ENCODE measurements around the gene GATA2.
A peak's percentile ranks its signal among the peaks of the same experiment; 100 is the strongest.

The GATA2 gene

DNA sequence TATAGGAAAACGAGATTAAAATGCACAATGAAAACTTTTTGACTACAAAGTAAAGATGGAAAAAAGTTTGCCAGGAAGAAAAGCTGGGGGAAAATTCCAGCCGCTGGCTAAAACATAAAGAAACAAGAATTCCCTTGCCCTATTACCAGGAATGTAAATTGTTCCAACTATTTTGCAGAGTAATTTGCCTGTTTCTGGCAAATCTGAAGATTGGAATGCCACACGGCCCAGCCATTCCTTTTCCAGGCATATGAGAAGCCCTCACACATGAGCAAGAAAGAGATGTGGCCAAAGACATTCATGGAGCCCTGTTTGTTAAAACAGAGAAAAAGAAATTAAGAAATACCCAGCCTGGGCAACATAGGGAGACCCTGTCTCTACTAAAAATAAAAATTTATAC, 8.4 kb upstream of the GATA2 start:
- peak; percentile 66 for DNase-seq (ENCODE audit: low read depth)

GRCh38 chr3:128500556-128500955, 7.6 kb upstream of the GATA2 start:
- DNase-seq (ENCODE audit: low read depth), result no peak

DNA sequence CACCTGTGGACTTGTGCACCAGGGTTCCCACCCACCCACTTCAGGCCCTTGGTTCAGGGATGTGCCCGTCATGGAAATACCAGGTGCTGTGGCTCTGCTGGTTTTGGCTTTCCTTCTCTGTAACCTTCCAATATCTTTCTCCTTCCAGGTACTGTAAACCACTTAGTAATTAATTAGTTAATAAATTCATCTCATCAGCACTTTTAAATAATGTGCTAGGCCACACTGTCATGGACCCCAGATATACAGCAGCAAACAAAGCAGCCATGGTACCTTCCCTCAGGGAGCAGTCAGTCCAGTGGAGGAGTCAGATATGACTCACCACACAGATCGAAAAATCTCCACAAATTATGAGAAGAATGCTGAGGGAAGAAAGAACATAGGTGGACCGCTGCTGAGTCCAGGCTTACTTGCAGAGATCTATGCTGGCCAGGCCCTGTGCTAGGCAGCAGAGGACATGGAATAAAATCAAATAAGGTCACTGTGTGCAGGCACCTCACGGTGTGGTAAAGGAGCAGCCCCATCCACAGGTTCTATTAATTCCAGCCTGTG, 6.8 kb upstream of the GATA2 start:
- DNase-seq (ENCODE audit: low read depth), result peak; percentile 70

DNA sequence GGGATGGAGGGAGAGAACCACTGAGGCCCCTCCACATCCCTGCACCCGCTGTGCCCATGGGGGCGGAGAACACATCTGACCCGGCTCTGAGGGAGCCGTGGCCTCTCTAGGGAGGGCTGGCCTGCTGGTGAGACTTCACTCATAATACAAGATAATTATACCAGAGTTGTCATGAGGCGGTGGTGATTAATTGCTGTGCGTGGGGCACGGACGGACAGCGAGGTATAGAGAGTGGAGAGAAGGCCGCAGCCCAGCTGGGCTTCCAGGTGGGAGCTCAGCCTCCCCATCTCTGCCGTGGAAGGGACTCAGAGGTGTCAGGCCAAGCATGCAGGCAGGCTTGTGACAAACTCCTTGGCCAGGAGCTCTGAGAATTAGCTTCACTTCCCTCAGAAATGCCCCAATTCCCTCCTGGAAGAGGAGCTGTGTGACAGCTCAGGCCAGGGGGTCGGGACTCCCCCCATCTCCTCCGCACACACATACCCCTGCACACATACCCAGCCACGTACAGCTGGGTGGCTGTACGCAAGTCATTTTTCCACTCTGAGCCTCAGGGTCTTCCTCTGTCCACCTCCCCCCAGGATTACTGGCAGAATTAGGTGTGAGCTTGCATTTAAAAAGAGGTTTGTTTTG, 6.0 kb upstream of the GATA2 start:
- DNase-seq (ENCODE audit: low read depth), result no peak

DNA sequence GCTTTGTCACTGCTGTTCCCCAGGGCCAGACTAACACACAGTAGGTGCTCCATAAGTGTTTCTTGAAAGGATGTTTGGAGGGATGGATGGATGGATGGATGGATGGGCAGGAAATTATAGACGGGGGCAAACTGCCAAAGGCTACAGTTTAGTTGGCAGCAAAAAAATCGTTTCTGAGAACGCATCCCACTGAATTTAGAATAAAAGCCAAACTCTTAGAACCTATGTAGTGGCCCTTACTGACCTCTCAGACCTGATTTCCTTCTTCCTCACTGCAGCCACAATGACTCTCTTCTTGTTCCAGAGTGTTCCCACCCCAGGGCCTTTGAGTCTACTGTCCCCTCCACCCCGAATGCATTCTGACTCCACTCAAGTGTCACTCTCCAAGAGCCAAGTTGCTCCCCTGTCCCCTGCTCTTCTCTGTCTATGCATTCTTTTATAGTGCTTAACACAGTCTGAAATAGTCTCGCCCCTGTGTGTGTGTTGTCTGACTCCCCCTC, 5.2 kb upstream of the GATA2 start:
- DNase-seq (ENCODE audit: low read depth), result peak; percentile 8

DNA sequence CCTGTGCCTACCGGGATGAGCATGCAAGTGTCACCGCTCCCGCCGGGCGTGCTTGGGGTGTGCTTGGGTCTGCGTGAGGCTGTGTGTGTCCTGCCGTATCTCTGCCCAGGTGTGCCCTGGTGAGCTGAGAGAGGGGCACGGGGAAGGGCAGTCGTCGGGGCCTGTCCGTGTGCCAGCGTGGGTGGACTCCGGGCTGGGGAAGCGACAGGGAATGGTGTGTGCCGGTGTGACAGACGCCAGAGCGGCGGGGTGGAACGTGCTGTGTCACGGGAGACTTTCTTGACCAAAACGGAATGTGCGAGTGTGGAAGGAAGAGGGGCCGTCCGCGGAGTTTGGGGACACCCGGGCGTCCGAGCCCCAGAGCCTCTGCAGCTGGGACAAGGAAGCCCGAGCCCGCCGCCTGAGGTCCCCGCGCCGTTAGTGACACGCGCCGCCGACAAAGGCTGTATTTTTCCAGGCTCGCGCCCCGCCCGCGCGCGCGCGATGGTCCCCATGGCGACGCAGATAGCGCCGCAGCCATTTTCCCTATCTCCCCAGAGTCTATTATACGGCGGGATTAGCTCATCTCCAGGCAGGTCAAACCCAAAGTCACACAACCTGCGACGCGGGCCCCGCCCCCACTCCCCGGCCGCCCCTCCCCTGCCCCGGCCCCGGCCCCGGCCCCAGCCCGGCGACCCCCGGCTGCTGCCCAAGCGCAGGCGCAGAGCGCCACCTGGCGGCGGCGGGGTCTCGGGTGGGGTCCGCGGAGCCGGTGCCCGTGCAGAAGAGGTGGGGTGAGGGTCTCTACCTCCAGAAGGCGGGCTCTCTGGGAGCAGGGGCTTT, 4.5 kb upstream of the GATA2 start:
- peak; percentile 67 for DNase-seq (ENCODE audit: low read depth)

- peak; percentile 13 for DNase-seq (ENCODE audit: low read depth)
Observed at GRCh38 chr3:128496602-128497304, 3.8 kb upstream of the GATA2 start.

- no peak for DNase-seq (ENCODE audit: low read depth)
Observed at GRCh38 chr3:128496019-128496601, 3.1 kb upstream of the GATA2 start.

- no peak for DNase-seq (ENCODE audit: low read depth)
Observed at GRCh38 chr3:128495435-128495970, 2.5 kb upstream of the GATA2 start.

DNA sequence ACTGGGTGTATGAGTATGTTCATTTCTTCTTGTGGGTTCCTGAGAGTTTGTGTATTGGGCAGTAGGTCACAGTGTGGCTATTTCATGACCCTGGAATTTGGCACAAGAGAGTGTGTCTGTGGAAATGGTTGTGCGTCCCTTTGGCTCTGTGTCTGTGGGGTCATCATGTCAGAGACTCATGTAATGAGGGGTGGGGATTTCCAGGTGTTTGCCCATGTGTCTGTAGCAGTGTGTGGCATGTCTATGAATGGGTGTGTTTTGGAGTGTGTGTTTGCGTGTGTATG, 1.3 kb upstream of the GATA2 start:
- DNase-seq (ENCODE audit: low read depth), result no peak

DNA sequence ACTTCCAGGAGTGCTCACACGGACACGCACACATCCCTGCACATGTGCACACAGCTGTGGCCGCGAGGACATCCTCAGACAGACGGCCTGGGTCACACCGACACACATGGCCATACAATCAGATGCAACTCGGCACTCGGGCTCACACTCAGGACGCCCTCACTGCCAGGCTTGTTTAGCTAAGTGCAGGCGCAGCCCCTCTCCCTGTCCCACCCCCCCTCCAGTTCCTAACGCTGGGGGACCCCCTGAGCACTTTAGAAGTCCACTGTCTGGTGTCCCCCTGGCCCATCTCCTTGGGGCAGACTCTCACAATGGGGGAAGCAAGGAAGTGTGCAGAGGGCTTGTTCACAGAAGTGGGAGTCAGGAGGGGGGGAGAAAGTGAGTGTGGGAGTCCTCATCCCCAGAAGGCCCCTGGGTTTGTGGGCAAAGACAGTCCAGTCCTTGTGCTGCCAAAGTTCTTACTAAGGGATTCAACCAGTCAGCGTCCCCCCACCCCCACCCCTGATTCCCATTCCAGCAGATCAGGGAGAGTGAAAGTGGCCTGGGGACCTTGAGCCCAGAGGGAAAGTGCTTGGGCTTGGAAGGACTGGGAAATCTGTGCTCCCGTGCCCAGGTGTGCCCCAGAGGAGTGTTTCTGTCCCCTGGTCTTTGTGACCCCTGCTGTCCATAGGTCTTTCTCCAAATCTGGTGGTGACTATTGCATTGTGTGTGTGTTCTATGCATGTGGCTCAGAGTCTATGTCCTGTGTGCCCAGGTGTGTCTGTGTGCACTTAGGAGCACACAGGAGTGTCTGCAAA, 767 bp upstream of the GATA2 start:
- peak; percentile 27 for DNase-seq (ENCODE audit: low read depth)

GRCh38 chr3:128491941-128492670, 895 bp downstream of the GATA2 start:
- DNase-seq (ENCODE audit: low read depth), result peak; percentile 28

DNA sequence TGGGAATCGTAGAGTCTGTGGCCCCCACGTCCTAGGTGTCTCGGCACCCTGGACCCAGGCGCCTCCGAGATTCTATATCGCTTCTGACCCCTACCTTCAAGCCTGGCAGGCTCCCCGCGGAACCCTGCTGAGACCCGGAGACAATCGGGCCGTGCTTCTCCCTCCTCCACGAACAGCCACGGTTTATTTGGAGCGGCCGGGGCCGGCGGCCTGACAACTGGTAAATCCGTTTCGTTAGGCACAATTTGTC, 1.4 kb downstream of the GATA2 start:
- DNase-seq (ENCODE audit: low read depth), result no peak

DNA sequence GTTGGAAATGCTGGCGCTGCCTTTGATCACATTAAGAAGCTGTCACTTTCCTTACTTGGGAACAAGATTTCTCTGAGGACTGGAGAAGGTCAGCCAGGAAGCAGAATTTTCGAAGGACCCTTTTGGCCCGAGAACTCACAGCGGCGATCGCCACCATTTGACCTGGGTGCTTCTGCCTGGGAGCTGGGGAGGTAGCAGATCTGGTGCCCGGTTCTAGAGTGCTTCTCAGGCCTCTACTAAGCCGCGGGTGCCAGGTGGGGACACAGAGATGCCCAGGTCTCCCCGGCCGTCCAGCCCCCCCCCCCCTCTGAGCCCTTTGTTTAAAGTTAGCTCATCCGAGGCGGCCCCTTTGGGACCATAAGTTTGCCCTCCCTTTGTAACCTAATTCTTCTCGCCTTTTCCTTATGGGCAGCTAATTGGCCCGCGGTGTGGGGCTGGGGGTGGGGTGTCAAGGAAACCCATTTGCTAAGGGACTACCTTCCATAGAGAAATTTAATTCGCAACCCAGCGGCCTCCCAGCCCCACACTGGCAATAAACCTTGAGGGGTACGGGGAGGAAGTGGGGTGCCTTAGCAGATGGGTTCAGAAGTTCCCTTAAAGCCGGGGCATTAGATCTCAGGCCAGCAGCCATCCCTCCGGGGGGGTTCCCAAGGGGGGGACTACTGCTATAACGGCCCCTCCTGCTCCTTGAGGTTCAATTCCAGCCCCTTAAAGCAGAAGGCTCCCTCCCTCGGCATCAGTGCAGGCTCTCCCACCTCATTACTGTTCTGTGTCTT, 1.9 kb downstream of the GATA2 start:
- DNase-seq (ENCODE audit: low read depth), result peak; percentile 45

- no peak for DNase-seq (ENCODE audit: low read depth)
Observed at GRCh38 chr3:128490650-128490914, 2.4 kb downstream of the GATA2 start.

- DNase-seq (ENCODE audit: low read depth), result peak; percentile 65
Observed at GRCh38 chr3:128489927-128490649, 2.9 kb downstream of the GATA2 start.

GRCh38 chr3:128489674-128489926, 3.4 kb downstream of the GATA2 start:
- DNase-seq (ENCODE audit: low read depth), result no peak

GRCh38 chr3:128488991-128489673, 3.9 kb downstream of the GATA2 start:
- DNase-seq (ENCODE audit: low read depth), result peak; percentile 82

DNA sequence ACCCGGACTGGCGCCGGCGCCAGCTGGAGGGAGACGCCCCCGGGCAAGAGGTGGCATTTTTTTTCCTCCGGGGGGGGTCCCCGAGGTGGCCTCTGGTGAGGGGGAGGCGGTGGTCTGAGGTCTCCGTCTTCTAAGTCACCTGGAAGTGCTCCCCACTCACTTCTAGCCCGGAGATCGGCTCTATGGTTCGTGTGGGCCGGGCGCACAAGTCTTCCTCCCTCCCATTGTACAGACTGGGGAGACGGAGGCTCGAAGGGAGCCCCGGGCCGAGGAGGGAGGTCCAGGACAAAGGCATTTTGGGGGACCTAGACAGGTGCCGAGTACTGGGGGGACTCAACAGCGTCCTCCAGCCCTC, 4.4 kb downstream of the GATA2 start:
- peak; percentile 51 for DNase-seq (ENCODE audit: low read depth)

Data from EH (cell line).